Raji (cell line): ENCODE data around the gene JDP2.

Source experiments
- POLR2A ChIP-seq: IDR thresholded peaks from 2 replicates; pipeline ENCODE4 v1.6.1; 2011; ENCODE audit warnings: low read depth, low read length, control low read depth; ENCODE audit not compliant: insufficient read depth

The JDP2 gene

GRCh38 chr14:75401361-75401760 is 26.5 kb upstream of the JDP2 start:
- no peak for TF ChIP-seq POLR2A

GRCh38 chr14:75402867-75403413 is 24.9 kb upstream of the JDP2 start:
- no peak for TF ChIP-seq POLR2A

GRCh38 chr14:75404847-75405246 is 23.0 kb upstream of the JDP2 start:
- no peak for TF ChIP-seq POLR2A

- TF ChIP-seq POLR2A, result no peak
Observed at GRCh38 chr14:75406102-75406501, 21.7 kb upstream of the JDP2 start.

GRCh38 chr14:75406856-75407255 is 21.0 kb upstream of the JDP2 start:
- TF ChIP-seq POLR2A, result no peak

GRCh38 chr14:75409316-75410205 is 18.3 kb upstream of the JDP2 start:
- no peak for TF ChIP-seq POLR2A

- TF ChIP-seq POLR2A, result no peak
Observed at GRCh38 chr14:75411214-75411540, 16.6 kb upstream of the JDP2 start.

- no peak for TF ChIP-seq POLR2A
Observed at GRCh38 chr14:75413013-75413412, 14.8 kb upstream of the JDP2 start.

- TF ChIP-seq POLR2A, result no peak
Observed at GRCh38 chr14:75417674-75418073, 10.1 kb upstream of the JDP2 start.

- no peak for TF ChIP-seq POLR2A
Observed at GRCh38 chr14:75418850-75419768, 8.7 kb upstream of the JDP2 start.

- TF ChIP-seq POLR2A, result no peak
Observed at GRCh38 chr14:75422169-75422568, 5.7 kb upstream of the JDP2 start.

- TF ChIP-seq POLR2A, result no peak
Observed at GRCh38 chr14:75424496-75424895, 3.3 kb upstream of the JDP2 start.

GRCh38 chr14:75425446-75425845 is 2.4 kb upstream of the JDP2 start:
- TF ChIP-seq POLR2A, result no peak

GRCh38 chr14:75426332-75427125 is 1.3 kb upstream of the JDP2 start:
- no peak for TF ChIP-seq POLR2A

GRCh38 chr14:75427126-75427481 is 718 bp upstream of the JDP2 start:
- no peak for TF ChIP-seq POLR2A
